H1 (cell line): Measurements from ENCODE around the gene DUSP23. TPM values are rescaled to one million over a fixed set of nuclear protein-coding genes. Genes with fewer than 3 reads are reported as not detected.

Experiments
- CTCF ChIA-PET: fragments of 300-600 bp; sonication (Branson Sonifier 250); formaldehyde crosslinking; loops from one replicate; lab custom pipeline; 2021; ENCODE audit not compliant: partially characterized antibody; lab: Charles Lee
- POLR2A ChIA-PET: fragments of 300-600 bp; sonication (Branson Sonifier 250); formaldehyde crosslinking; loops from one replicate; lab custom pipeline; 2021; ENCODE audit warnings: inconsistent platforms; ENCODE audit not compliant: partially characterized antibody; lab: Charles Lee
- DNase-seq, 2 experiments: peaks; one replicate each; pipeline versions ENCODE4 v3.0.0 to v3.0.0-alpha.2; 2010 to 2022; ENCODE audit warnings: low spot score in 2 of 2, low read depth in 1 of 2, mixed read lengths in 1 of 2
- FAIRE-seq: peaks from 2 replicates; lab custom pipeline; 2011; peaks lifted over from hg19 to GRCh38; lab: Jason Lieb, UNC
- H2AFZ ChIP-seq: 2 replicates; pipeline ENCODE4 v1.8.1; 2012; ENCODE audit warnings: low read length, inconsistent platforms
- H2AK5ac ChIP-seq: 2 replicates; pipeline ENCODE4 v1.6.1; 2013; ENCODE audit warnings: low read depth, low read length
- H2BK120ac ChIP-seq: replicated peaks from 2 replicates; pipeline ENCODE3; 2013; ENCODE audit warnings: low read depth, low read length, inconsistent platforms
- H2BK12ac ChIP-seq: 2 replicates; pipeline ENCODE4 v1.6.1; 2013; ENCODE audit warnings: low read depth, low read length
- H2BK15ac ChIP-seq: 2 replicates; pipeline ENCODE4 v1.6.1; 2013; ENCODE audit warnings: low read length
- H2BK20ac ChIP-seq: 2 replicates; pipeline ENCODE4 v1.6.1; 2013; ENCODE audit warnings: low read length
- H2BK5ac ChIP-seq: 2 replicates; pipeline ENCODE4 v1.6.1; 2013; ENCODE audit warnings: low read depth, low read length
- H3K14ac ChIP-seq: 2 replicates; pipeline ENCODE4 v1.6.1; 2013; ENCODE audit warnings: inconsistent platforms; ENCODE audit not compliant: insufficient read length
- H3K18ac ChIP-seq: 2 replicates; pipeline ENCODE4 v1.6.1; 2013; ENCODE audit warnings: low read length; ENCODE audit errors: extremely low read depth
- H3K23ac ChIP-seq: 2 replicates; pipeline ENCODE4 v1.6.1; 2013; ENCODE audit warnings: inconsistent platforms; ENCODE audit not compliant: insufficient read length
- H3K23me2 ChIP-seq: 2 replicates; pipeline ENCODE4 v1.6.1; 2013; ENCODE audit warnings: low read depth, low read length
- H3K27ac ChIP-seq: 2 replicates; pipeline ENCODE4 v1.6.1; 2011; ENCODE audit warnings: low read depth, low read length, inconsistent platforms
- H3K27me3 ChIP-seq, 4 experiments: replicated peaks in 1 of 4; 1 replicate in 1 of 4; 2 replicates in 3 of 4; pipeline versions ENCODE4 v1.6.1 to v1.8.1; 2011 to 2013; ENCODE audit warnings: low read length in 3 of 4, mild to moderate bottlenecking in 3 of 4, inconsistent platforms in 2 of 4, mixed read lengths in 2 of 4, moderate library complexity in 1 of 4; ENCODE audit not compliant: control insufficient read depth in 3 of 4, insufficient read depth in 3 of 4; ENCODE audit errors: extremely low read depth in 1 of 4
- H3K36me3 ChIP-seq, 4 experiments: 2 replicates each; pipeline versions ENCODE4 v1.6.1 to v1.8.1; 2011 to 2013; ENCODE audit warnings: mild to moderate bottlenecking in 4 of 4, low read length in 3 of 4, moderate library complexity in 2 of 4, control low read depth in 1 of 4, inconsistent platforms in 1 of 4; ENCODE audit not compliant: insufficient read depth in 4 of 4, control insufficient read depth in 2 of 4
- H3K4ac ChIP-seq: replicated peaks from 2 replicates; pipeline ENCODE3; 2013; ENCODE audit warnings: low read length, low read depth, mixed read lengths, inconsistent platforms; ENCODE audit not compliant: insufficient read length
- H3K4me1 ChIP-seq, 4 experiments: replicated peaks in 1 of 4; 1 replicate in 1 of 4; 2 replicates in 3 of 4; pipeline versions ENCODE4 v1.6.1 to v1.8.1; 2011 to 2013; ENCODE audit warnings: low read length in 3 of 4, inconsistent platforms in 2 of 4, mixed read lengths in 1 of 4; ENCODE audit not compliant: insufficient read depth in 4 of 4, control insufficient read depth in 3 of 4
- H3K4me2 ChIP-seq, 2 experiments: 2 replicates each; pipeline versions ENCODE4 v1.6.1 to v1.8.1; 2011 to 2013; ENCODE audit warnings: low read depth in 2 of 2, low read length in 2 of 2, control low read depth in 1 of 2, inconsistent platforms in 1 of 2, mild to moderate bottlenecking in 1 of 2; ENCODE audit not compliant: insufficient read depth in 1 of 2
- H3K4me3 ChIP-seq, 4 experiments: fragments of 200-600, 300-600 bp in 1 of 4; sonication (generic), shearing (Covaris generic), sonication (Bioruptor Twin) in 1 of 4; 2 replicates each; pipeline versions ENCODE4 v1.5.1 to v1.8.1; 2011 to 2016; ENCODE audit warnings: low read length in 4 of 4, low read depth in 3 of 4, control low read depth in 2 of 4, inconsistent platforms in 2 of 4, mild to moderate bottlenecking in 2 of 4, mixed read lengths in 1 of 4, moderate library complexity in 1 of 4; ENCODE audit not compliant: insufficient read depth in 2 of 4; ENCODE audit errors: extremely low read depth in 1 of 4
- H3K56ac ChIP-seq: replicated peaks from 2 replicates; pipeline ENCODE3; 2013; ENCODE audit warnings: low read depth, mild to moderate bottlenecking, mixed read lengths, low read length, inconsistent platforms; ENCODE audit not compliant: insufficient read length
- H3K79me1 ChIP-seq: 2 replicates; pipeline ENCODE4 v1.6.1; 2013; ENCODE audit warnings: low read depth, low read length, control low read depth
- H3K79me2 ChIP-seq, 2 experiments: 2 replicates each; pipeline versions ENCODE4 v1.6.1 to v1.8.1; 2012 to 2013; ENCODE audit warnings: low read length in 2 of 2, mild to moderate bottlenecking in 2 of 2, inconsistent platforms in 1 of 2; ENCODE audit not compliant: insufficient read depth in 2 of 2, control insufficient read depth in 1 of 2
- H3K9ac ChIP-seq, 4 experiments: replicated peaks in 1 of 4; 1 replicate in 1 of 4; 2 replicates in 3 of 4; pipeline versions ENCODE4 v1.6.1 to v1.8.1; 2011 to 2013; ENCODE audit warnings: low read depth in 3 of 4, low read length in 3 of 4, control low read depth in 2 of 4, mild to moderate bottlenecking in 2 of 4, moderate library complexity in 2 of 4, inconsistent platforms in 1 of 4; ENCODE audit errors: extremely low read depth in 1 of 4
- H3K9me3 ChIP-seq, 2 experiments: 2 replicates each; pipeline versions ENCODE4 v1.6.1 to v1.8.1; 2012 to 2013; ENCODE audit warnings: mild to moderate bottlenecking in 2 of 2, moderate library complexity in 2 of 2, control low read depth in 1 of 2, inconsistent platforms in 1 of 2, low read depth in 1 of 2, low read length in 1 of 2, mixed read lengths in 1 of 2; ENCODE audit not compliant: insufficient read depth in 2 of 2
- H4K20me1 ChIP-seq, 2 experiments: replicated peaks in 1 of 2; 2 replicates each; pipeline versions ENCODE3 to v1.8.1; 2011 to 2013; ENCODE audit warnings: inconsistent platforms in 2 of 2, low read length in 2 of 2, mild to moderate bottlenecking in 1 of 2; ENCODE audit not compliant: insufficient read depth in 2 of 2, control insufficient read depth in 1 of 2
- H4K5ac ChIP-seq: 2 replicates; pipeline ENCODE4 v1.6.1; 2013; ENCODE audit warnings: low read length, low read depth, mixed read lengths, inconsistent platforms; ENCODE audit not compliant: insufficient read length
- H4K8ac ChIP-seq: 2 replicates; pipeline ENCODE4 v1.8.0; 2013; ENCODE audit warnings: mild to moderate bottlenecking, moderate library complexity, low read length, inconsistent platforms; ENCODE audit not compliant: insufficient read depth; ENCODE audit errors: extremely low read depth
- H4K91ac ChIP-seq: replicated peaks from 2 replicates; pipeline ENCODE3; 2013; ENCODE audit warnings: low read length, mixed read lengths, inconsistent platforms; ENCODE audit not compliant: insufficient read length
- ATF3 ChIP-seq: IDR thresholded peaks from 2 replicates; pipeline ENCODE4 v1.6.1; 2011; ENCODE audit warnings: low read depth, mild to moderate bottlenecking, low read length; ENCODE audit not compliant: insufficient read depth
- CBX5 ChIP-seq: fragments of 300-800, 300-1000 bp; sonication (generic); IDR thresholded peaks from 2 replicates; pipeline ENCODE4 v1.7.1; 2016; ENCODE audit warnings: antibody characterized with exemption, low read length, low read depth
- CHD1 ChIP-seq: IDR thresholded peaks from 2 replicates; pipeline ENCODE4 v1.6.1; 2012; ENCODE audit warnings: low read depth, low read length, improper control_type of control experiment
- EZH2 ChIP-seq: fragments of 200-600 bp; sonication (generic); IDR thresholded peaks from 2 replicates; pipeline ENCODE4 v1.7.1; 2012; ENCODE audit warnings: low read depth, mild to moderate bottlenecking, moderate library complexity, low read length, inconsistent platforms; ENCODE audit not compliant: severe bottlenecking
- JUND ChIP-seq: IDR thresholded peaks from 2 replicates; pipeline ENCODE4 v1.6.1; 2011; ENCODE audit warnings: mild to moderate bottlenecking, improper control_type of control experiment, low read length
- MAFK ChIP-seq: IDR thresholded peaks from 2 replicates; pipeline ENCODE4 v1.6.1; 2012; ENCODE audit warnings: low read depth, mild to moderate bottlenecking, improper control_type of control experiment, low read length
- NRF1 ChIP-seq: IDR thresholded peaks from 2 replicates; pipeline ENCODE4 v1.6.1; 2011; ENCODE audit warnings: mild to moderate bottlenecking, low read depth, low read length, improper control_type of control experiment
- POLR2A ChIP-seq, 2 experiments: IDR thresholded peaks; 1 replicate in 1 of 2; 2 replicates in 1 of 2; pipeline ENCODE4 v1.6.1; 2011; ENCODE audit warnings: low read depth in 2 of 2, low read length in 2 of 2, mild to moderate bottlenecking in 2 of 2; ENCODE audit errors: control extremely low read depth in 1 of 2
- RNF2 ChIP-seq: fragments of 200-900, 300-1000 bp; sonication (generic); IDR thresholded peaks from 2 replicates; pipeline ENCODE4 v1.7.1; 2016; ENCODE audit warnings: borderline replicate concordance, low read depth, mild to moderate bottlenecking, antibody characterized with exemption, low read length; ENCODE audit not compliant: poor library complexity, severe bottlenecking; ENCODE audit errors: missing control alignments
- SAP30 ChIP-seq: fragments of 300-600 bp; sonication (generic); IDR thresholded peaks from 2 replicates; pipeline ENCODE4 v1.7.1; 2012; ENCODE audit warnings: low read length, moderate library complexity, mild to moderate bottlenecking, inconsistent platforms; ENCODE audit not compliant: insufficient read depth, insufficient replicate concordance
- SP4 ChIP-seq: IDR thresholded peaks from 2 replicates; pipeline ENCODE4 v1.6.1; 2012; ENCODE audit warnings: low read length, inconsistent platforms
- ZNF274 ChIP-seq: IDR thresholded peaks from 2 replicates; pipeline ENCODE4 v1.7.0; 2012; ENCODE audit warnings: low read length, borderline replicate concordance; ENCODE audit errors: extremely low read depth
- WGBS, 2 experiments: shearing (Covaris generic) in 1 of 2; methylation state at CpG; one replicate each; pipeline versions ENCODE4 v1.1.6 to v1.1.7; 2013 to 2015; ENCODE audit warnings: low lambda C conversion rate in 2 of 2, mixed read lengths in 2 of 2, inconsistent platforms in 1 of 2, low coverage in 1 of 2, missing lambda C conversion rate in 1 of 2; ENCODE audit not compliant: insufficient replicate concordance in 2 of 2, insufficient coverage in 1 of 2, insufficient read length in 1 of 2; ENCODE audit errors: extremely low coverage in 1 of 2, missing lambda C conversion rate in 1 of 2; 5-methylcytosine and 5-hydroxymethylcytosine counted together
- polyA plus RNA-seq, 7 experiments: library from polyadenylated mRNA; depleted of rRNA in 3 of 7; stranded (reverse) in 5 of 7; unstranded in 2 of 7; fragments of >200 nt in 5 of 7; fragments of 200-250 nt in 2 of 7; gene quantifications; 1 replicate in 5 of 7; 2 replicates in 1 of 7; 4 replicates in 1 of 7; pipeline versions ENCODE4 v1.2.1 to v1.2.3, GENCODE V29; 2011 to 2013; ENCODE audit warnings: missing spikeins in 2 of 7, mixed read lengths in 2 of 7
- total RNA-seq: library from RNA; stranded (reverse); fragmentation: NEBNext Ultra II Directional; extraction: Animal tissue kit (Norgen Biotek cat#: 25700); gene quantifications from 2 replicates; pipeline ENCODE4 v1.2.1, GENCODE V29; 2021

DUSP23 gene
- total and polyA plus RNA-seq, 2 of the 8 experiments (the other 6 are each of a cell fraction or from before 2014, with no cell fraction given), result 45.8 to 80.1 TPM

DNA sequence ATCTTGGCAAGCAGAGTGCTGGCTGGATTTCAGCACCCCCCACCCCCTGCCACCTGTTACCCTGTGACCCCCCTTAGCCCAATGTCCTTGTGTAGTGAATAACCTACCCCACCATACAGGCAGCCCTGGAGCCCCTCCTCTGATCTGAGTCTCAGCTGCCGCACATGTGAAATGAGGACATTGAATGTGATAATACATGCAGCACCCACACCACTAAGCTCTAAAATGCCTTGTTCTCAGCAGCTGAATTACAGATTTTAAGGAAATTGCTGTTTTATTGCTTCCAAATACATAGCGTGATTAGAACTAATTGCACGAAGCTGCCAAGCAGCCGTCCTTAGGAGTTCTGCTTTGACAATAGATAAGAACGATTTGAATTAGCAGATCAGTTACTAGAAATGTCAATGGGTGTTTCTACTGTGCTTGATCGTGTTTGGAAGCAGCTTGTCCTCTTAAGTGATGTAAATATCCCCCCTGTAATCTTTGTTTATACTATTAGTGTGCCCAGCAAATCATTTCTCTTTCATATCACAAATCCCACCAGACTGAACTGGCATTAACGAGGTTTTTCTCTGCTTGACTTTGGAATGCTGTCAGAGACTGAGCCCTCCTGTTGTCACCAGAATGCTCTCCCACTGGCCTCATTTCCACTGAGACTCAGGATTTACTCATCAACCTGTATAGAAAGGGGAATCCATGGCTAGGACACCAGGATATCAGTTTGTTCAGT is 50.8 kb downstream of the DUSP23 start:
- no peak overlapping the region for H4K8ac ChIP-seq
- no peak overlapping the region for H2BK20ac ChIP-seq
- H2BK12ac ChIP-seq, result no peak overlapping the region
- no peak overlapping the region for H2BK5ac ChIP-seq
- CTCF ChIA-PET, result interaction anchor here (0.9 to 11.2 kb wide), 14 partner anchors 9 to 176 kb away, joined by 3 to 175 read pairs (median 6); partner anchors contain the start of genes DUSP23 and FCRL6
- H4K91ac ChIP-seq, result no peak overlapping the region
- no peak overlapping the region for H3K18ac ChIP-seq
- no peak overlapping the region for H3K4ac ChIP-seq
- no peak overlapping the region for H3K23ac ChIP-seq
- no peak overlapping the region for H2AK5ac ChIP-seq
- no peak overlapping the region for H2BK120ac ChIP-seq
- POLR2A ChIA-PET, result interaction anchor here (0.9 kb wide), 1 partner anchor 15 kb away, joined by 3 read pairs; no protein-coding TSS in a partner anchor
- no peak overlapping the region for H2BK15ac ChIP-seq
- no peaks in the 10 kb centered on the region for H3K9me3 ChIP-seq
- no peak overlapping the region for H3K4me2 ChIP-seq
- no peak overlapping the region for H3K9ac ChIP-seq
- H3K36me3 ChIP-seq, result no peaks in the 10 kb centered on the region
- H2AFZ ChIP-seq, result no peak overlapping the region
- no peak overlapping the region for H3K27ac ChIP-seq
- no peaks in the 10 kb centered on the region for H3K79me2 ChIP-seq
- peaks cover 0 to 15% (median 3%) of the 10 kb centered on the region in 4 experiments; a peak in 6 of 7 replicates for H3K27me3 ChIP-seq
- H3K4me1 ChIP-seq, result peaks cover 0 to 4% (median 2%) of the 10 kb centered on the region in 4 experiments; a peak in 1 of 7 replicates
- FAIRE-seq (no peak), DNase-seq (no peak)
- H3K23me2 ChIP-seq, result no peaks in the 10 kb centered on the region
- H4K5ac ChIP-seq, result no peak overlapping the region
- no peaks in the 10 kb centered on the region for H3K79me1 ChIP-seq
- no peak overlapping the region for H3K14ac ChIP-seq
- no peak overlapping the region for H3K56ac ChIP-seq
- no peaks in the 10 kb centered on the region for H4K20me1 ChIP-seq
- 57% methylated on average over 7 of the region's 7 CpGs; no CpG with 5 or more reads in 1 of the 2 experiments for WGBS, 2 experiments
- H3K4me3 ChIP-seq, result no peak overlapping the region
- TF ChIP-seq RNF2 (no peak), CHD1 (no peak), MAFK (no peak), NRF1 (no peak), JUND (no peak), EZH2 (no peak), CBX5 (no peak), SAP30 (no peak), ATF3 (no peak), ZNF274 (no peak), POLR2A (IDR thresholded peaks at IDR 0.05; ENCODE audit: control extremely low read depth in 1 of 2, low read depth in 2 of 2, low read length in 2 of 2) (no peak), SP4 (no peak)
